ENCODE data around the gene LCN15.
"Not testable (repeated sequence)": the region's sequence is repeated elsewhere in the genome, so short reads cannot be mapped to it uniquely, and the experiment has no call there.

LCN15 gene

GRCh38 chr9:136773386-136774044 lies 9.2 kb upstream of the LCN15 start:
- DNase-seq, result no peak

GRCh38 chr9:136771907-136772415 lies 7.6 kb upstream of the LCN15 start:
- DNase-seq, result no peak

GRCh38 chr9:136769710-136770191 lies 5.4 kb upstream of the LCN15 start:
- DNase-seq, result peak; percentile 50

GRCh38 chr9:136766410-136767120 lies 2.2 kb upstream of the LCN15 start:
- DNase-seq, result peak; percentile 83

DNA sequence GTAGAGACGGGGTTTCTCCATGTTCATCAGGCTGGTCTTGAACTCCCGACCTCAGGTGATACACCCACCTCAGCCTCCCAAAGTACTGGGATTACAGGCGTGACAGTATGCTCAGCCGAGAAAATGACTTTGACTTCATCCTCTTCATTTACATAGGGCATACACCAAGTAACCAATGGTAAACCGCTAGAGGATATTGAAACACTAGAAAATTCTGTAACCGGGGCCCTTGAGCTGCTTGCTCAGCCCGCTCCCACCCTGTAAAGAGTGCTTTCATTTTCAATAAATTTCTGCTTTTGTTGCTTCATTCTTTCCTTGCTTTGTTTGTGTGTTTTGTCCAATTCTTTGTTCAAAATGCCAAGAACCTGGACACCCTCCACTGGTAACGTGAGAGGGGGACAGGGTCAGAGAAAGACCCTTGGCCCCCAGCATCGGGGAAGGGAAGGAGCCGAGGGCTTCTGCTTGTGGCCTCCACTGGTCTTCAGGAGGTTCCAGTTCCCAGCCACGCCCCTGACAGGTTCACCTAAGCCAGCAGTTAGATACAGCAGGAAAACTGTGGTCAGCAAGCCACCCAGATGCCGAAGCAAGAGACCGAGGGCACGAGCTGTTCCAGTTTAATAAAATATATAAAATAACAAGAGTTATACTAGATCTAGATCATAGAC lies 1.6 kb upstream of the LCN15 start:
- DNase-seq, result not testable (repeated sequence)

DNA sequence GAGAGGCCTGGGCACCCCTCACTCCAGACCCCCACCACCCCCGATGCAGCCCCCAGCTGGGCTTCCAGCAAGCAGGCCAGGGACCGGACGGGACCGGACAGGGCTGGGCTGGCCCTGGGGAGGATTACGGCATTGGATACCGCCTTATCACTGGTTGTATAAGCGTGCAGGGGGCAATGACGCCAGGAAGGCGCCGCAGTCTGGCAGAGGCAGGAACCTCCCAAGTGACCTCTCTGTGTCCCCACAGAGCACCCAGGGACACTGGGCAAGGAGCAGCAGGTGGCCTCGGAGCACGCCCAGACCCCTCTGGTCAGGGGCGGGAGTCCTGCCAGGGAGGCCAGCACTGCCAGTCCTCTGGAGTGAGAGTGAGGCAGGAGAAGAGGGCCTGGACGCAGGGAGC lies 723 bp upstream of the LCN15 start:
- no peak for DNase-seq

DNA sequence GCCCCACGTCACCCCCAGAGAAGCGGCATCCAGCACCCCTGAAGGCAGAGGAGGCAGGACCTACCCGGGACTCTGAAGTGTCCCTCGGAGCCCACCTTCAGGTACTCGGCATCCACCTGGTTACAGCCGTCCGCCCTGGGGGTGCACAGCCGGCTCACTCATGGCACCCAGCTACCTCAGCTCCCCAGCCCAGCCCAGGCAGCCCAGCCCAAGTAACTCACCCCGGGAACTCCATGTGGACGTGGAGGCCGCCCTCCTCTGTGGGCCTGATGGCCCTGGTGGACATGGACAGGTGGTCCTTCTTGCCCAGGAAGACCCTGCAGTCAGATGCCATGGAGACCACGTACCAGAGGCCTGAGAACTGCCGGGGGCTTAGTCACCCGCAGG lies 676 bp downstream of the LCN15 start:
- no peak for DNase-seq

GRCh38 chr9:136762915-136763648 lies 1.2 kb downstream of the LCN15 start:
- peak; percentile 86 for DNase-seq

DNA sequence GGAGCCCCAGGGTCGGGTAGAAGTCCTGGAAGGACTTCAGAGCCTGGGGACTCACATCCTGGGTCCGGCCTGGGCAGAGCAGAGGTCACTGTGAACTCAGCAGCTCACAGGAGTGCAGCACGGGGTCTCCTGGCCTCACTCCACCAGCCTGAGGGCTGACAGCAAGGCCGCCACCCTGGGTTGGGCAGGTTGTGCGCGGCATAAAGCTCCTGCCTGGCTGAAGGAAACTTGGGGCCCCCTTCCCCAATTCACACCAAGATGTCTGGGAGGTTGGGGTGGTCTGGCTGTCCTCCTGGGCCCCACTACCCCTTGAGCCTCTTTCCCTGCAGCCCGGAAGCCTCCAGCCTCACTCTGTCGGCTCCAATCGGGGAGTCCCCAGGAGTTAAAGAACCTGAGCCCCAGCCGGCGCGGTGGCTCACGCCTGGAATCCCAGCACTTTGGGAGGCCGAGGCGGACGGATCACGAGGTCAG lies 2.1 kb downstream of the LCN15 start:
- DNase-seq, result no peak

GRCh38 chr9:136761545-136761981 lies 2.8 kb downstream of the LCN15 start:
- no peak for DNase-seq

DNA sequence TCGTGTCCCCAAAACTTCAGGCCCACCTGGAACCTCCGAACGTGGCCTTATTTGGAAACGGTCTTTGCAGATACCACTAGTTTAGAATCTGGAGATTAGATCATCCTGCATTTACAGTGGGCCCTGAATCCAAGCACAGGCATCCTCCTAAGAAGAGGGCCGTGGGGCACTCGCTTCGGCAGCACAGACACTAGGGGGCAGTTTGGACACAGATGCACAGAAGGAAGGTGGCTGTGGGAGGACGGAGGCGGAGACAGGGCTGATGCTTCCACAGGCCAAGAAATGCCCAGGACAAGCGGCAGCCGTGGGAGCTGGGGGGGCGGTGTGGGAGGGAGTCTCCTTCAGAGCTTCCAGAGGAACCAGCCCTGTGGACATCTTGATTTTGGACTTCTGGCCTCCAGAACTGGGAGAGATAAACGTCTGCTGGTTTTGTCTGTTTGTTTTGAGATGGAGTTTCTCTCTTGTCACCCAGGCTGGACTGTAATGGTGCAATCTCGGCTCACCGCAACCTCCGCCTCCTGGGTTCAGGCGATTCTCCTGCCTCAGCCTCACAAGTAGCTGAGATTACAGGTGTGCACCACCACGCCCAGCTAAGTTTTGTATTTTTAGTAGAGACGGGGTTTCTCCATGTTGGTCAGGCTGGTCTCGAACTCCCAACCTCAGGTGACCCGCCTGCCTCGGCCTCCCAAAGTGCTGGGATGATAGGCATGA lies 3.3 kb downstream of the LCN15 start:
- peak; percentile 75 for DNase-seq

DNA sequence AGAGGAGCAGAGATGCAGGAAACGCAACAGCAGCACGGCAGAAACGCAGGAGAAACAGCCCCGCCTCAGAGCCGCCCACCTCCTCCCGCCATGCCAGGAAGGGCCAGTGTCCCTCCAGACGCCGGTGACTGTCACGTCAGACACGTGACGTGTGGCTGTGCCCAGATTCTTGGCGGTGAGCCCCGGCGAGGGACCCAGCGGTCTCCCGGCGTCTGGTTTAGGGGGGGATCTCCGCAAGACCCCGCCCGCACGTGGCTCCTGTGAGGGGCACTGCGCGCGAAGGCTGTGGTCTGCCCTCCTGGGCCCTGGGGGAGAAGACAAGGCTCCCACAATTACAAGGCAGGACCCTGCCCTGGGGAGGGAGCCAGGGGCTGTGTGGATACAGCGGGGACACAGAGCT lies 3.9 kb downstream of the LCN15 start:
- no peak for DNase-seq

DNA sequence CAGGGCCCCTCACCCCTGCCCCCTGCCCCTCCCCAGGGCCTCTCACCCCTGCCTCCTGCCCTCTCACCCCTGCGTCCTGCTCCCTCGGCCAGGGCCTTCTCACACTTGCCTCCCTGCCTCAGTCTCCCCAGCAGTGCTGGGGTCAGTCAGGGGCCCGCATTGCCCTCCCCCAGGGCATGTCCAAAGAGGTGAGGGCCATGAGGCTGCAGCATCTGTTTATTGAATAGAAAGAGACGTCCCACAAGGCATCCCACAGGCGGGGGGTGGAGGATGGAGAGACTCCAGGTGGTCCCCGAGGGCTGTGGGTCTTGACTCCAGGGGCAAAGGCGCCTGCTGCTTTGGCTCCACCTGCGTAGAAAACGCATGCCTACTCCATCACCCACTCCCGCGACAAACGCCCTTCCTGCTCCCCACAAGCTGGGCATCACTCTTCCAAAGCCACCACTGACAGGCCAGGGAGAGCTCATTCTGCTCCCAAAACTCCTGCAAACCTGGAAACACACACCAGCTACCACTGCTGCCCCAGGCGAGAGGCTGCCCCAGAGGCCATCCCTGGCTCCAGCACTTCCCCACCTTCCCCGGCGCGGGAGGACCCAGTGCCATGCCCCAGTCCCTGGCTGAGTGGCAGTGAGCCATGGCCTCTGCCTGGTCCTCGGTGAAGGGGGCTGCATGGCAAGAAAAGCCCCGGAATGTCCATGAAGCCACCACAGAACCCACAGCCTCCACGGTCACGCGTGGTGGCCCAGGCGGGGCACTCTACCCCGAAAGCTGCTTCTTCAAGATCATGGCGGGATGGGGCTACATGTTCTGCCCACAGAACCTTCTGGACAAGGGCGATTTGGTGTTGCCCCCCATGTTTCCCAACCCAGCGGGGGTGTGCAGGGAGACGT lies 4.6 kb downstream of the LCN15 start:
- DNase-seq, result no peak

DNA sequence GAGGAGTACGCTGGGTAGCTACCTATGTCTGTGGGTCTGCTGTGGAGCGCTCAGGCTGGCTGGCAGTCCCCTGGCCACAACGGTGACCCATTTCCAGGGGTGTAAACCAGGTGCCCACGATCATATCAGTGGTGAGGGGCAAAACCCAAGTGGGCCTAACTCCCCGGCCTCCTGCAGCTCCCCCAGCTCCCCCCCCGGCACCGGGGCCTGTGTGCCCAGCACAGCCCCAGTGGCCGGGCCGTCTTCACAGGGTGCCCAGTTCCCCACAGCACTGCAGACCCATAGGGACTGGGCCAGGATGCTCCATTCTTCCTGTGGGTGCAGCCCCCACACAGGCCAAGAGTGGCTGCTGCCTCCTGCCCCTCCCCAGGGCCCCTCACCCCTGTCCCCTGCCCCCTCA lies 5.3 kb downstream of the LCN15 start:
- no peak for DNase-seq

GRCh38 chr9:136757751-136758140 lies 6.6 kb downstream of the LCN15 start:
- DNase-seq, result no peak

DNA sequence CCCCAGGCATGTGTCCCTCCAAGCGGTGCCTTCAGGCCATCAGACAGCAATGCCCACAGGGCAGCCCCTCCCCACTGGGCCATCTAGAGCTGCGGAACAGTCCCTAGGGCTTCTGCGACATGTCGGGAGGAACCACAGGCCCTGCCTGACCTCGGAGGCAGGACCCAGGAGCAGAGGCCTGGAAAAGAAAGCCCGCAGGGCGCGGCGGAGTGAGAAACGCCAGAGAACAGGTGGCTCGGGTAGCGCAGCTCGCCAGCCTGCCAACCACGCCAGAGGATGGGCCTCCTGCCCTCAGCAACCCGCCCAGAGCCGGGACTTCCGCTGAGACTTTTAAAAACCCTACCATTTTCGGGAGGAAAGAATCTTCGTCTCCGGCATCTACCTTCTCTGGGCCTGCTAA lies 7.0 kb downstream of the LCN15 start:
- DNase-seq, result no peak

GRCh38 chr9:136756836-136757235 lies 7.5 kb downstream of the LCN15 start:
- no peak for DNase-seq

GRCh38 chr9:136756134-136756438 lies 8.2 kb downstream of the LCN15 start:
- DNase-seq, result no peak

DNA sequence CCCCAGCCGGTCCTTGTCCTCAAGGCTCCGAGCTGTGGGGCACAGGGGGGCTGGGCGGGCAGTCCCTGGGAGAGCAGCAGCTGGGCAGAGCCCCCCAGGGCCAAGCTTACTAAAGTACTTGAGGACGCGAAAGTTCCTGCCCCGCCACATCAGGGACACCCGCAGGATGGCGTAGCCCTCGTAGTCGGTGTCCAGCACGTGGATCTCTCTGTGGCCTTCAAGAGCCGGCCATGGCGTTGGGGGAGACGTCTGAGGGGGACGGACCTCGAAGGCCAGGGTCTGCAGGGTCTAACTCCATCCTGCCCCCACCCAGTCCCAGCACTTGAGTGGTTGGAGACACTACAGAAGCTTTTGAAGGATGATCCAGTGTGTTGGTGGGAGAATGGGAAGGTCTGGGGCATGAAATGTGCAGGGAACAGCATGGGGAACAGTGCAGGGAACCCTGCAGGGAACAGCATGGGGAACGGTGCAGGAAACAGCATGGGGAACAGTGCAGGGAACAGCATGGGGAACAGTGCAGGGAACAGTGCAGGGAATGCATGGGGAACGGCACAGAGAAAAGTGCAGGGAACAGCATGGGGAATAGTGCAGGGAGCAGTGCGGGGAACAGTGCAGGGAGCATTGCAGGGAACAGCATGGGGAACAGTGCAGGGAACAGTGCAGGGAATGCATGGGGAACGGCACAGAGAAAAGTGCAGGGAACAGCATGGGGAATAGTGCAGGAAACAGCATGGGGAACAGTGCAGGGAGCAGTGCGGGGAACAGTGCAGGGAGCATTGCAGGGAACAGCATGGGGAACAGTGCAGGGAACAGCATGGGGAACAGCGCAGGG lies 8.8 kb downstream of the LCN15 start:
- not testable (repeated sequence) for DNase-seq

DNA sequence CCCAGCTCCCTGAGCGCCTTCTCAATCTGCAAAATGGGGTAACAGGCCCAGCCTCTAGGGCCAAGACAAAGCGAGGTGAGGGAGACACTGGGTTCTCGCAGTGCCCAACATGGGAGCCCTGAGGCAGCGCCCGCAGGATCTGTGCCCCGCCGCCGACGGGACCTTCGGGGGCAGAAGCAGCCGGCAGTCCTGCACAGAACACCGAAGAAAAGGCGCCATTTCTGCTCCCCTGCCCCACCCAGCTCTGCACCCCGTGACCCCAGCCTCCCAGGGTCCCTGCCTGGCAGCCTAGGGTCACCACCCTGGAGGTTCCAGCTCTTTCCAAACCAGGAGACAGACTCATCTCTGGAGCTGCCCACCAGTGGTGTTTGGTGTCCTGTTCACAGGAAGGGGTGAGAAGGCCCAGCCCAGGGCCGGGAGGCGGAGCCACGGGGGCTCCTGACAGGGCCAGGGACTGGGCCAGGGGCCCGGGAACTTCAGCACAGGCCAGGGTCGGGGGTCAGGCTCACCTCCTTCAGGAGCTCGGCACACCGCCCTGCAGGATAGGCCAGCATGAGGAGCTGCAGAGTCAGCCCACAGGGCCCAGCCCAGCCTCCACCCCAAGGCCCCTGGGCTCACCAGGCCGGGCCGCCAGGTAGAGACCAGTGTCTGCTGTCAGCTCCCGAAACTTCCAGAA lies 9.6 kb downstream of the LCN15 start:
- no peak for DNase-seq

Data from NCI-H69 (cell line).